SK-N-MC (cell line): ENCODE measurements around the gene LRP3.
"Not testable (repeated sequence)": the region's sequence is repeated elsewhere in the genome, so short reads cannot be mapped to it uniquely, and the experiment has no call there.

Source experiments
- DNase-seq: peaks from one replicate; pipeline ENCODE4 v3.0.0-alpha.2; 2011; ENCODE audit warnings: low read depth, low spot score
- H3K27ac ChIP-seq: fragments of 200-600 bp; sonication (generic); 2 replicates; pipeline ENCODE4 v1.5.1; 2016; ENCODE audit warnings: mixed run types
- H3K36me3 ChIP-seq: fragments of 200-600 bp; sonication (generic); 2 replicates; pipeline ENCODE4 v1.6.1; 2017; ENCODE audit warnings: antibody characterized with exemption, low read length, mixed read lengths; ENCODE audit not compliant: insufficient read depth
- H3K4me3 ChIP-seq: fragments of 200-600 bp; sonication (generic); 2 replicates; pipeline ENCODE4 v1.5.1; 2016
- H3K9ac ChIP-seq: fragments of 200-600 bp; sonication (generic); 2 replicates; pipeline ENCODE4 v1.8.0; 2017; ENCODE audit warnings: mixed run types, mixed read lengths; ENCODE audit not compliant: insufficient read length
- H3K9me3 ChIP-seq: fragments of 200-600 bp; sonication (generic); 2 replicates; pipeline ENCODE4 v1.6.1; 2017; ENCODE audit warnings: low read depth, mild to moderate bottlenecking, antibody characterized with exemption, low read length, moderate library complexity, mixed read lengths
- EZH2 ChIP-seq: fragments of 200-600 bp; sonication (generic); IDR thresholded peaks from one replicate; pipeline ENCODE4 v1.6.1; 2017; ENCODE audit warnings: antibody characterized with exemption
- FOXP2 ChIP-seq: optimal IDR thresholded peaks from 2 replicates; pipeline ENCODE3; 2011; ENCODE audit warnings: mild to moderate bottlenecking, moderate library complexity; ENCODE audit not compliant: insufficient read depth; ENCODE audit errors: extremely low read length, control extremely low read depth
- POLR2AphosphoS5 ChIP-seq: IDR thresholded peaks from 2 replicates; pipeline ENCODE4 v1.6.1; 2012; ENCODE audit warnings: mild to moderate bottlenecking, low read depth, low read length, borderline replicate concordance

Gene LRP3

DNA sequence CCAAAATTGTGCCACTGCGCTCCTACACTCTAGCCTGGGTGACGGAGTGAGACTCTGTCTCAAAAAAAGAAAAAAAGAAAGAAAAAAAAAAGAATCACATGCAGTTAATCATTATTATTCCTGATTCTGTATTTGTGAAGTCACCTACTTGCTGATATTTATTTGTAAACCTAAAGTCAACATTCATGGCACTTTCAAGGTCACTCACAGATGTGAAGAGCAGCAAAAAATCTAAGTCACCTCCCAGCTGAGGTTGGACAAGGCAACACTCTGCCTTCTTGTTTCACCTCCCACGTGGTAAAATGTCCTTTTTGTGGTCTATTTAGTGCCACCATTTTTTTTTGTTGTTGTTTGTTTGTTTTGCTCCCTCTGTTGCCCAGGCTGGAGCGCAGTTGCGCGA is 35.8 kb upstream of the LRP3 start:
- Histone ChIP-seq H3K36me3 (no peaks in the 10 kb centered on the region), H3K9ac (no peak overlapping the region), H3K4me3 (no peak overlapping the region), H3K9me3 (no peaks in the 10 kb centered on the region), H3K27ac (no peak overlapping the region)
- TF ChIP-seq EZH2 (no peak), FOXP2 (no peak), POLR2AphosphoS5 (no peak)
- DNase-seq: no peak

GRCh38 chr19:33159149-33159548 is 35.0 kb upstream of the LRP3 start:
- DNase-seq: no peak
- no peak overlapping the region for H3K27ac ChIP-seq
- no peak overlapping the region for H3K9ac ChIP-seq
- no peak overlapping the region for H3K4me3 ChIP-seq
- no peaks in the 10 kb centered on the region for H3K9me3 ChIP-seq
- H3K36me3 ChIP-seq: no peaks in the 10 kb centered on the region
- TF ChIP-seq EZH2: no peak

DNA sequence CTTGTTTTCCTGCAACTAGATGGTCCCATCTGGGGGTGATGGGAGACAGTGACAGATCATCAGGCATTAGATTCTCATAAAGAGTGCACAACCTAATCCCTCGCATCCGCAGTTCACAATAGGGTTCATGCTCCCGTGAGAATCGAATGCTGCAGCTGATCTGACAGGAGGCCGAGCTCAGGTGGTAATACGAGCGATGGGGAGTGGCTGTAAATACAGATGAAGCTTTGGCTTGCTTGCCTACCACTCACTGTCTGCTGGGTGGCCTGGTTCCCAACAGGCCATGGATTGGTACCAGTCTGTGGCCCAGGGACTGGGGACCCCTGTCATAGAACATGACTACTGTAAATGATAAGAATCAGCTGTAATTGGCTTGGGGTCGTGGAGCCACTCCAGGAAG is 34.2 kb upstream of the LRP3 start:
- no peak for TF ChIP-seq FOXP2
- no peak for TF ChIP-seq POLR2AphosphoS5
- TF ChIP-seq EZH2: no peak
- Histone ChIP-seq H3K9me3 (no peaks in the 10 kb centered on the region), H3K9ac (no peak overlapping the region), H3K36me3 (no peaks in the 10 kb centered on the region), H3K27ac (no peak overlapping the region), H3K4me3 (no peak overlapping the region)
- DNase-seq: no peak

GRCh38 chr19:33161201-33161600 is 32.9 kb upstream of the LRP3 start:
- Histone ChIP-seq H3K9me3 (no peaks in the 10 kb centered on the region), H3K4me3 (no peak overlapping the region), H3K27ac (no peak overlapping the region), H3K36me3 (no peaks in the 10 kb centered on the region), H3K9ac (no peak overlapping the region)
- TF ChIP-seq EZH2 (no peak), POLR2AphosphoS5 (no peak), FOXP2 (no peak)
- no peak for DNase-seq

DNA sequence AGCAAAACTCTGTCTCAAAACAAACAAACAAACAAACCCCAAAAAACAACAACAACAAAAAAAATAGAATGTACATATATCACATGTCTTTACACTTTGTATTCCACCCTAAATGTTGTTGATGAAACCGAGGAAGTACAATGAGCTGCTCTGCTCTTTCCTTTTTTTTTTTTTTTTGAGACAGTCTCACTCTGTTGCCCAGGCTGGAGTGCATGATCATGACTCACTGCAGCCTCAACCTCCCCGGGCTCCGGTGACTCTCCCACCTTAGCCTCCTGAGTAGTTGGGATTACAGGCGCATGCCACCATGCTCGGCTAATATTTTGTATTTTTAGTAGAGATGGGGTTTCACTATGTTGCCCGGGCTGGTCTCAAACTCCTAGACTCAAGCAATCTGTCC is 30.6 kb upstream of the LRP3 start:
- Histone ChIP-seq H3K9me3 (0 out of 2 replicates have a peak, but pooled peaks cover 2% of the 10 kb centered on the region), H3K4me3 (no peak overlapping the region), H3K36me3 (no peaks in the 10 kb centered on the region), H3K9ac (no peak overlapping the region), H3K27ac (no peak overlapping the region)
- no peak for TF ChIP-seq FOXP2
- no peak for TF ChIP-seq POLR2AphosphoS5
- no peak for TF ChIP-seq EZH2
- no peak for DNase-seq

DNA sequence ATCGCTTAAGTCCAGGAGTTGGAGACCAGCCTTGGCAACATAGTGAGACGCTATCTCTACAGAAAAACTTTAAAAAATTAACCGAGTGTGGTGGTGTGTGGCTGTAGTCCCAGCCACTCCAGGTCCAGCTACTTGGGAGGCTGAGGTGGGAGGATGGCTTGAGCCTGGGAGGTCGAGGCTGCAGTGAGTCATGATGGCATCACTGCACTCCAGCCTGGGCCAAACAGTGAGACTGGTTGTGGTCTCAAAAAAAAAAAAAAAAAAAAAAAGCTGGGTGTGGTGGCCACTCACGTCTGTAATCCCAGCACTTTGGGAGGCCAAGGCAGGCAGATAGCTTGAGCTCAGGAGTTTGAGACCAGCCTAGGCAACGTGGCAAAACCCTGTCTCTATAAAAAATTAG is 28.1 kb upstream of the LRP3 start:
- not testable (repeated sequence) for H3K27ac ChIP-seq

DNA sequence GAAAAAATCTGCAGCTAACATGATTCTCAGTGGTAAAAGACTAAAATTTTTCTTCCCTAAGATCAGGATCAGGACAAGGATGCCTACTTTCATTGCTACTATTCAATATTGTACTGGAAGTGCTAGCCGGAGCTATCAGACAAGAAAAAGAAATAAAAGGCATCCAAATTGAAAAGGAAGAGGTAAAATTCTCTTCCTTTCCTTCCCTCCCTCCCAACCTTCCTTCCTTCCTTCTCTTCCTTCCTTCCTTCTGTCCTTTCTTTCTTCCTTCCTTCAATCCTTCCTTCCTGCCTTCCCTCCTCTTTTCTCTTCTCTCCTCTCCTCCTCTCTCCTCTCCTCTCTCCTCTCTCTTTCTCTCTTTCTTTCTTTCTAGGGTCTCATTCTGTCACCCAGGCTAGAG is 26.7 kb upstream of the LRP3 start:
- TF ChIP-seq EZH2 (no peak), FOXP2 (no peak), POLR2AphosphoS5 (no peak)
- H3K4me3 ChIP-seq: no peak overlapping the region
- H3K36me3 ChIP-seq: no peaks in the 10 kb centered on the region

More for the DNA sequence above, 28.1 kb upstream of the LRP3 start:
- H3K4me3 ChIP-seq, H3K9me3 ChIP-seq, DNase-seq, H3K36me3 ChIP-seq, H3K9ac ChIP-seq: not testable (repeated sequence)

GRCh38 chr19:33168528-33168927 is 25.6 kb upstream of the LRP3 start:
- no peak overlapping the region for H3K27ac ChIP-seq
- no peak overlapping the region for H3K4me3 ChIP-seq
- no peaks in the 10 kb centered on the region for H3K36me3 ChIP-seq
- H3K9ac ChIP-seq: no peak overlapping the region
- TF ChIP-seq EZH2 (no peak), POLR2AphosphoS5 (no peak), FOXP2 (no peak)
- H3K9me3 ChIP-seq: 0 out of 2 replicates have a peak, but pooled peaks cover 3% of the 10 kb centered on the region
- no peak for DNase-seq

More for the DNA sequence above, 26.7 kb upstream of the LRP3 start:
- Histone ChIP-seq H3K27ac (no peak overlapping the region), H3K9ac (no peak overlapping the region), H3K9me3 (0 out of 2 replicates have a peak, but pooled peaks cover 3% of the 10 kb centered on the region)
- no peak for DNase-seq

DNA sequence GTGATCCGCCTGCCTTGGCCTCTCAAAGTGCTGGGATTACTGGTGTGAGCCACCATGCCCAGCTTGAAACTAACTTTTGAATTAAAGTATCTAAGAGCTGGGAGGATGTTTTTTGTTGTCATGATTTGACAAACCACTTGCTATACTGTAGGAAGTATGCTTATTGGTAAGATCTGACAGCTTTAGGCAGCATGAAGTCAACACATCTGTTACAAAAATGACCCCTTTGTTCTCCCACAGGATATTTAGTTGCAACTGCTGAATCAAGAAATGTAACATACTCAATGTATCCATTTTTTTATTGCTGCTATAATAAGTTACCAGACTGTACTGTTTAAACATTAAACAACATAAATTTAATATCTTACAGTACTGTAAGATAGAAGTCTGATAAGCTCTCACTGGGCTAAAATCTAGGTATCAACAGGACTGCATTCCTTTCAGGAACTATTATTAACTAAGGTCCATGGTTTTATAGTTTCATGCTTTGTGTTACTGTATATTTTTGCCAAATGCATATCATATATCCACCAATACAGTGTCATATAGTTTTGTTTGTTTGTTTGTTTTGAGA is 22.8 kb upstream of the LRP3 start:
- 0 out of 2 replicates have a peak, but pooled peaks cover 3% of the 10 kb centered on the region for H3K9me3 ChIP-seq
- no peak for DNase-seq
- TF ChIP-seq EZH2: no peak
- no peak overlapping the region for H3K4me3 ChIP-seq
- H3K9ac ChIP-seq: no peak overlapping the region
- no peak overlapping the region for H3K27ac ChIP-seq
- H3K36me3 ChIP-seq: no peaks in the 10 kb centered on the region

DNA sequence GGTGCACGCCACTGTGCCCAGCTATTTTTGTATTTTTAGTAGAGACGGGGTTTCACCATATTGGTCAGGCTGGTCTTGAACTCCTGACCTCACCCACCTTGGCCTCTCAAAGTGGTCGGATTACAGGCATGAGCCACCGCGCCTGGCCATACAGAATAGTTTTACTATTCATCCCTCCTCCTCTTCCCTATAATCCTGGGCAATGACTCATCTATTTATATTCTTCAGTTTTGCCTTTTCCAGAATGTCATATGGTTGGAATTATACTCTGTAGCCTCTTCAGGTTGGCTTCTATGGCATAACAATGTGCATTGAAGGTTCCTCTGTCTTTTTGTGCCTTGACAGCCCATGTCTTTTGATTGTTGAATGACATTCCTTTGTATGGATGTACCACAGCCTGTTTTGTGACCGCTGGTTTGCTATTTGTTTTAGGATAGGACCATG is 22.2 kb upstream of the LRP3 start:
- Histone ChIP-seq H3K4me3 (no peak overlapping the region), H3K36me3 (no peaks in the 10 kb centered on the region), H3K9me3 (0 out of 2 replicates have a peak, but pooled peaks cover 3% of the 10 kb centered on the region), H3K27ac (no peak overlapping the region), H3K9ac (no peak overlapping the region)
- TF ChIP-seq EZH2 (no peak), POLR2AphosphoS5 (no peak), FOXP2 (no peak)
- no peak for DNase-seq
